ENCODE results near the gene CDK10. TPM values are rescaled to one million over a fixed set of nuclear protein-coding genes. Genes with fewer than 3 reads are reported as not detected.

CDK10 gene
- total RNA-seq, 3 donors from 2014 or later (not counting 1 experiment from before 2014, with no cell fraction given), result 102 to 123 (median 114) TPM

DNA sequence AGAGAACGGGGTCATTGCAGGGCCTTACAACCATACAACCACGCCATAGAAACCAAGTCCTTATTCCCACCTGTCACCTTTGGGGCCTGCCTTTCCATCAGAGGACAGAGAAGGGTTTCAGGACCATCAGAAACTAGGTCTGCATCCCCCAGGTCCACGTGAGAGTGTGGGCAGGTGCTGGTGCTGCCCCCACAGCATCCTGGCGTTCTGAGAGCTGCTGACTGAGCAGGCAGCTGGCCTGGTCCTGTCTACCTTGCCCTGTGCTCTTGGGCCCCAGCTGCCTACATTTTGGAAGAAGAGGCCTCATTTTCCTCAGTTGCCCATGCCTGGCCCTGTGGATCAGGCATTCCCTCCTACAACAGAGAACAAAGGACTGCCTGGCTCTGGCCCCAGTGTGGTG, 56.5 kb downstream of the CDK10 start:
- H3K4me1 Mint-ChIP-seq, result peaks cover 13 to 25% of the 10 kb centered on the region in 2 donors
- Histone ChIP-seq H3K9me3 (ENCODE audit: control insufficient read depth, insufficient read depth, low read length) (no peaks in the 10 kb centered on the region), H3K4me3 (ENCODE audit: low read length) (no peak overlapping the region), H3K27ac (ENCODE audit: low read length) (peak overlapping the region; percentile 6), H3K27me3 (ENCODE audit: control insufficient read depth, insufficient read depth, low read length) (no peaks in the 10 kb centered on the region), H3K4me1 (ENCODE audit: control insufficient read depth, insufficient read depth, low read length) (peaks cover 20% of the 10 kb centered on the region), H3K36me3 (ENCODE audit: control insufficient read depth, insufficient read depth, low read length) (peaks cover 56% of the 10 kb centered on the region)
- peak overlapping the region; percentile 59 to 67 for H3K27ac Mint-ChIP-seq
- H3K36me3 Mint-ChIP-seq, result no peaks in the 10 kb centered on the region
- TF ChIP-seq, protein P1, sequence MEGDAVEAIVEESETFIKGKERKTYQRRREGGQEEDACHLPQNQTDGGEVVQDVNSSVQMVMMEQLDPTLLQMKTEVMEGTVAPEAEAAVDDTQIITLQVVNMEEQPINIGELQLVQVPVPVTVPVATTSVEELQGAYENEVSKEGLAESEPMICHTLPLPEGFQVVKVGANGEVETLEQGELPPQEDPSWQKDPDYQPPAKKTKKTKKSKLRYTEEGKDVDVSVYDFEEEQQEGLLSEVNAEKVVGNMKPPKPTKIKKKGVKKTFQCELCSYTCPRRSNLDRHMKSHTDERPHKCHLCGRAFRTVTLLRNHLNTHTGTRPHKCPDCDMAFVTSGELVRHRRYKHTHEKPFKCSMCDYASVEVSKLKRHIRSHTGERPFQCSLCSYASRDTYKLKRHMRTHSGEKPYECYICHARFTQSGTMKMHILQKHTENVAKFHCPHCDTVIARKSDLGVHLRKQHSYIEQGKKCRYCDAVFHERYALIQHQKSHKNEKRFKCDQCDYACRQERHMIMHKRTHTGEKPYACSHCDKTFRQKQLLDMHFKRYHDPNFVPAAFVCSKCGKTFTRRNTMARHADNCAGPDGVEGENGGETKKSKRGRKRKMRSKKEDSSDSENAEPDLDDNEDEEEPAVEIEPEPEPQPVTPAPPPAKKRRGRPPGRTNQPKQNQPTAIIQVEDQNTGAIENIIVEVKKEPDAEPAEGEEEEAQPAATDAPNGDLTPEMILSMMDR (IDR thresholded peaks at IDR 0.05), result no peak
- no peaks in the 10 kb centered on the region for H3K27me3 Mint-ChIP-seq (ENCODE audit: low read depth in 2 of 2)
- 58% methylated on average over 4 of the region's 4 CpGs for WGBS (ENCODE audit: insufficient coverage)
- H3K4me3 Mint-ChIP-seq, result no peak overlapping the region
- intact Hi-C loops (cut with micrococcal nuclease), result no loop called here
- H3K9me3 Mint-ChIP-seq, result no peaks in the 10 kb centered on the region
- no peak for DNase-seq
- ATAC-seq, result peak in 1 of 3 donors; percentile 17

DNA sequence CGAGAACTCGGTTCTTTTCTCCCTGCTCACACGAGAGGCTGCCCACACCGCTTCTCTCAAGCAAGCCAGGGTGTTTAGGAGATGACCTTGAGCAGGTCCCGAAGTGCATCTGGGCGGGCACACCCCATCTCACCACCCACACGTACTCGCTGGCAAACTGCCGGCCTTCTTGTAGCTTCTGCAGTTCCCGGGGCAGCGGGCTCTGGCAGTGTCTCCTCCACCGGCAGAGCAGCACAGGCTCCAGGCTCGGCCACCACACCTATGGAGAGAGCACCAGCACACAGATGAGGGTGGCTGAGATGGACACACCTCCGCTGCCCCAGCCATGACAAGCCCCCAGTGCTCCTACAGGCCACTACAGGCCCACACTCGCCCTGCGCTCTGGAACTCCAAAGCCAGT, 58.3 kb downstream of the CDK10 start:
- H3K27ac ChIP-seq (ENCODE audit: low read length), result no peak overlapping the region
- 95% methylated on average over 16 of the region's 16 CpGs for WGBS (ENCODE audit: insufficient coverage)
- Mint-ChIP-seq H3K4me3 (no peak overlapping the region), H3K27ac (peak overlapping the region; percentile 42 to 70), H3K4me1 (peaks cover 0 to 16% of the 10 kb centered on the region in 2 donors), H3K9me3 (no peaks in the 10 kb centered on the region), H3K36me3 (no peaks in the 10 kb centered on the region), H3K27me3 (ENCODE audit: low read depth in 2 of 2) (no peaks in the 10 kb centered on the region)
- no peaks in the 10 kb centered on the region for H3K9me3 ChIP-seq (ENCODE audit: control insufficient read depth, insufficient read depth, low read length)
- no peak overlapping the region for H3K4me3 ChIP-seq (ENCODE audit: low read length)
- intact Hi-C loops (cut with micrococcal nuclease), result no loop called here
- H3K4me1 ChIP-seq (ENCODE audit: control insufficient read depth, insufficient read depth, low read length), result peaks cover 9% of the 10 kb centered on the region
- ATAC-seq (peak in 1 of 3 donors; percentile 6), DNase-seq (no peak)
- TF ChIP-seq, protein P1 (IDR thresholded peaks at IDR 0.05), result no peak
- no peaks in the 10 kb centered on the region for H3K27me3 ChIP-seq (ENCODE audit: control insufficient read depth, insufficient read depth, low read length)
- H3K36me3 ChIP-seq (ENCODE audit: control insufficient read depth, insufficient read depth, low read length), result peaks cover 51% of the 10 kb centered on the region

Other genes with a start within 250 kb of the CDK10 start
- gene ANKRD11, start 196.1 kb upstream of the CDK10 start, total RNA-seq, result 100 to 1,000 TPM; 230 to 299 (median 287) TPM
- gene SPG7, start 178.3 kb upstream of the CDK10 start, total RNA-seq, result 100 to 1,000 TPM; 142 to 195 (median 180) TPM
- gene RPL13, start 126.0 kb upstream of the CDK10 start, total RNA-seq, result 1,000 to 10,000 TPM; 1,286 to 1,549 (median 1,294) TPM
- 1 to 10 TPM; 1.1 to 1.8 (median 1.2) TPM for gene CPNE7, start 110.9 kb upstream of the CDK10 start, total RNA-seq
- gene DPEP1, start 73.0 kb upstream of the CDK10 start, total RNA-seq, result not detected
- gene CHMP1A, start 29.0 kb upstream of the CDK10 start, total RNA-seq, result 100 to 1,000 TPM; 124 to 135 (median 134) TPM
- 10 to 100 TPM in 1 of 3 donors, 1 to 10 TPM in 2; 6.5 to 11.9 (median 8.4) TPM for gene SPATA33, start 28.9 kb upstream of the CDK10 start, total RNA-seq
- 10 to 100 TPM; 23.1 to 37.9 (median 24.0) TPM for gene SPATA2L, start 15.0 kb downstream of the CDK10 start, total RNA-seq
- gene VPS9D1, start 34.2 kb downstream of the CDK10 start, total RNA-seq, result 10 to 100 TPM; 31.7 to 43.0 (median 35.4) TPM
- gene ZNF276, start 34.8 kb downstream of the CDK10 start, total RNA-seq, result 100 to 1,000 TPM; 146 to 206 (median 186) TPM
- 10 to 100 TPM; 43.3 to 45.4 (median 45.1) TPM for gene FANCA, start 130.0 kb downstream of the CDK10 start, total RNA-seq
- 1 to 10 TPM; 4.5 to 8.7 (median 6.5) TPM for gene SPIRE2, start 141.8 kb downstream of the CDK10 start, total RNA-seq
- gene TCF25, start 186.9 kb downstream of the CDK10 start, total RNA-seq, result 100 to 1,000 TPM; 509 to 682 (median 567) TPM
- gene MC1R, start 232.2 kb downstream of the CDK10 start, total RNA-seq, result 10 to 100 TPM; 12.3 to 22.2 (median 13.7) TPM
- gene TUBB3, start 236.7 kb downstream of the CDK10 start, total RNA-seq, result 1 to 10 TPM; 1.1 to 1.3 (median 1.2) TPM

Measured in natural killer cell (primary cell).